CD4-positive, alpha-beta T cell treated with Interleukin-17A for 1 hour (primary cell): ENCODE measurements around the gene HPRT1.

ENCODE experiments used
- DNase-seq: peaks from one replicate; pipeline ENCODE4 v3.0.0-alpha.2; 2020

Gene HPRT1

DNA sequence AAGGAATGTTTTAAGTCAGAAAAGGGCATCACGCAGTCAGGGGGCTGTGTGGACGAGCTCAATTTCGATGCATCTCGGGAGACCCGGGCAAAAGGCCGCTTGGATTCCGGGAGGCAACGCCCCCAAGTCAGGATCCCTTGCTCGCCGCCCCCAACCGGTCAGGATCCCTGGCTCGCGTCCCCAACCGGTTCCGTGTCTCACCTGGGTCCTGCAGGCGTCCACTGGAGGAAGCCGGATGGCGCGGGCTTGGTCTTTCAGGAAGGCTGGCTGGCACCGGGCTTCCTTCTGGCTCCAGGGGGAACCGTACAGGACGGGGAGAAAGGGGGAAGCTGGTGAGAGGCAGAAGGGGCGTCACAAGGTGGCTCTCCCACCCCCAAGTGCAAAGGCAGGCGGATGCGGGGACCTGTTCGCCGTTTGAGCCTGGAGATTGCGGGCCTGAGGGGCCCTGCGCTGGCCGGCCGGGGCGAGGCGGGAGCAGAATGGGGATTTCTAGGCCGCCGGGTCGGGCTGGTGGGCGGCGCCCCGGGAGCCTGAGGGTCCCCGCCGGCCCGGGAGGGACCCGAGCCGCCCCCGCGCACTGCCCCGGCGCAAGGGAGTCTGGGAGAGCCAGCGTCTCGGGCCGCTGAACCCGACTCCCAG, 84.7 kb downstream of the HPRT1 start:
- no peak for DNase-seq

DNA sequence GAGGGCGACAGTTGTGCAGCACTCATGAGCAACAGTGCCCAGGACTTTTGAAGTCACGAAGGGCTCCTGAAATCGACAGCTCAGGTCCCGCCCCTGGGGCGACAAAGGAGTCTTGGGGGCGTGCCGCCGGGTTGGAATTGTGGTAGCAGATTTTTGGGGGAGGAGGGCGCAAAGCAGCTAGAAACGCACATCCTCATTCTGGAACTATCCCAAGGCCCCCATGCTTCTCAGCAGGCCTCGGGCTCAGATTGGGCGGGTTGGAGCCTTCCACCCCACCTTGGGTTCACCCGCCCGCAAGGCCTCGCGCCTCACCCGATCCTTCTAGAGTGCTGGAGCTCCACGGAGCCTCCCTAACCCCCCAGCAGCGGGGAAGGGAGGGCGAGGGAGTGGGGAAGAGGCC, 85.5 kb downstream of the HPRT1 start:
- no peak for DNase-seq

- no peak for DNase-seq
Observed at GRCh38 chrX:134546187-134546586, 86.2 kb downstream of the HPRT1 start.

DNA sequence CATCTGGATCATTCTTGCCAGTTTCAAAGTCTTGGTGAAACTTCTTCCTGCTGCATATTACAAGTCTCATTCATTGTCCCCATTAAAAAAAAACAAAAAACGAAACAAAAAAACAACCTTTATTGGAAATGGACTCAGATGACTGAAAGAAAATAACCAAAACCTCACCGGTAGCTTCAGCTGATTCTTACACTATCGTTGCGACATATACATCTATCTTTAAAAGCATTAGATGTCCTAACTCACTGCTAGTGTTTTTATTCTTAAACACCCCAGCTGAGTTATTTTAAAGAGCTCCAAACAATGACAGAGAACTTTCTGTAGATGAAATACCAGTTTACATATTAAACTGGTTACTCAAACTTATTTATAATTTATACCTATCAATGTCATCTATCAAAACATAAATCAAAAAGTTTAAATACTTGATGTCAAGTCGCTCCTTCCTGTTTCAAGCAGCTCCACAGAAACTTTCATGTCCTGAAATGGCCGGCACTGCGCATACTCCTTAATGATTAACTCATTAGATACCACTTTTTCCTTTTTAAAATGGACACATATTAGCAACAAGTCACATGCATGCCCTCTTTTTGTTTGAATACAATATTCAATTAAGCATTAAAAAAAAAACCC, 87.2 kb downstream of the HPRT1 start:
- no peak for DNase-seq

GRCh38 chrX:134548257-134549201, 88.6 kb downstream of the HPRT1 start:
- peak; percentile 25 for DNase-seq
